ENCODE results near the gene LSAMP. TPM values are rescaled to one million over a fixed set of nuclear protein-coding genes. Genes with fewer than 3 reads are reported as not detected.
A peak's percentile ranks its signal among the peaks of the same experiment; 100 is the strongest.

LSAMP gene
- total and polyA plus RNA-seq, 2 of the 8 experiments (the other 6 are each of a cell fraction or from before 2014, with no cell fraction given) = 1.8 to 5.7 TPM

DNA sequence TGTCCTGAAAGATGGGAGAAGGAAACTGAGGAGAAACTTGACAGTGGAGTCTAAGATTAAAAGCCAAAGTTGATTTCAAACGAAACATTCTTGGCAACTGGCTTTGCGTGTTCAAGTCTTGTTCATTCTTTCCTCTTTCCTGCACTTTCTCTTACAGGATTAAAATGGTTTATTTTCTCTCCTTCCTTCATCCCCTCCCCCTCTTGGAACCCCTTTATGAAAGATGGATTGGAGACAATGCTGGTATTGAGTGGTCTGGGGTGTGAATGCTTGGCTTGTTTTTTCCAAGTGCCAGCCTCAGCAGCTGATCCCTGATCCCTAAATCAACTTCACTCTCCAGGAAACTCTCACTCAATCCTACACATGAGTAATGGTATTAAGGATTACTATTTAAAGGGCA is 703 bp upstream of the LSAMP start:
- no peak overlapping the region for H2AK5ac ChIP-seq (ENCODE audit: low read depth, low read length)
- TF ChIP-seq YY1 (IDR thresholded peaks at IDR 0.05; ENCODE audit: low read depth, low read length) = no peak
- no peak for TF ChIP-seq GTF2F1 (IDR thresholded peaks at IDR 0.05; ENCODE audit: borderline replicate concordance, low read depth, low read length)
- TF ChIP-seq CHD2 (IDR thresholded peaks at IDR 0.05; ENCODE audit: low read length) = no peak
- no peak for TF ChIP-seq BACH1 (IDR thresholded peaks at IDR 0.05; ENCODE audit: low read length)
- no peak for TF ChIP-seq POLR2A (IDR thresholded peaks at IDR 0.05; ENCODE audit: control extremely low read depth in 1 of 2, low read depth in 2 of 2, low read length in 2 of 2)
- TF ChIP-seq, protein P1, sequence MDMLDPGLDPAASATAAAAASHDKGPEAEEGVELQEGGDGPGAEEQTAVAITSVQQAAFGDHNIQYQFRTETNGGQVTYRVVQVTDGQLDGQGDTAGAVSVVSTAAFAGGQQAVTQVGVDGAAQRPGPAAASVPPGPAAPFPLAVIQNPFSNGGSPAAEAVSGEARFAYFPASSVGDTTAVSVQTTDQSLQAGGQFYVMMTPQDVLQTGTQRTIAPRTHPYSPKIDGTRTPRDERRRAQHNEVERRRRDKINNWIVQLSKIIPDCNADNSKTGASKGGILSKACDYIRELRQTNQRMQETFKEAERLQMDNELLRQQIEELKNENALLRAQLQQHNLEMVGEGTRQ (IDR thresholded peaks at IDR 0.05; ENCODE audit: low read length) = no peak
- TF ChIP-seq, protein P2, sequence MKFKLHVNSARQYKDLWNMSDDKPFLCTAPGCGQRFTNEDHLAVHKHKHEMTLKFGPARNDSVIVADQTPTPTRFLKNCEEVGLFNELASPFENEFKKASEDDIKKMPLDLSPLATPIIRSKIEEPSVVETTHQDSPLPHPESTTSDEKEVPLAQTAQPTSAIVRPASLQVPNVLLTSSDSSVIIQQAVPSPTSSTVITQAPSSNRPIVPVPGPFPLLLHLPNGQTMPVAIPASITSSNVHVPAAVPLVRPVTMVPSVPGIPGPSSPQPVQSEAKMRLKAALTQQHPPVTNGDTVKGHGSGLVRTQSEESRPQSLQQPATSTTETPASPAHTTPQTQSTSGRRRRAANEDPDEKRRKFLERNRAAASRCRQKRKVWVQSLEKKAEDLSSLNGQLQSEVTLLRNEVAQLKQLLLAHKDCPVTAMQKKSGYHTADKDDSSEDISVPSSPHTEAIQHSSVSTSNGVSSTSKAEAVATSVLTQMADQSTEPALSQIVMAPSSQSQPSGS (IDR thresholded peaks at IDR 0.05; ENCODE audit: low read length) = no peak
- TF ChIP-seq TAF1 (IDR thresholded peaks at IDR 0.05; ENCODE audit: low read depth, low read length) = no peak
- no peak for TF ChIP-seq SAP30 (IDR thresholded peaks at IDR 0.05; ENCODE audit: insufficient read depth, insufficient replicate concordance, low read length)
- no peak for TF ChIP-seq CBX8 (IDR thresholded peaks at IDR 0.05; ENCODE audit: borderline replicate concordance, low read depth, low read length)
- TF ChIP-seq CTBP2 (IDR thresholded peaks at IDR 0.05; ENCODE audit: borderline replicate concordance, insufficient read depth, insufficient read length, low read length) = no peak

More for the DNA sequence above, 703 bp upstream of the LSAMP start:
- H3K27me3 ChIP-seq (replicated peaks in 1 of 4; ENCODE audit: control insufficient read depth in 3 of 4, extremely low read depth in 1 of 4, insufficient read depth in 3 of 4, low read length in 3 of 4) = peaks cover 0 to 17% (median 3%) of the 10 kb centered on the region in 4 experiments; a peak in 3 of 7 replicates
- H2AFZ ChIP-seq (ENCODE audit: low read length) = peak overlapping the region; percentile 67; the same call in 1 of the 2 replicates
- no peaks in the 10 kb centered on the region for H3K79me1 ChIP-seq (ENCODE audit: low read depth, low read length)
- no peak overlapping the region for H3K9ac ChIP-seq (replicated peaks in 1 of 4; ENCODE audit: extremely low read depth in 1 of 4, low read depth in 3 of 4, low read length in 3 of 4)
- H3K79me2 ChIP-seq (ENCODE audit: control insufficient read depth in 1 of 2, insufficient read depth in 2 of 2, low read length in 2 of 2) = no peaks in the 10 kb centered on the region
- H2BK20ac ChIP-seq (ENCODE audit: low read length) = no peak overlapping the region
- FAIRE-seq = no peak
- H4K20me1 ChIP-seq (replicated peaks in 1 of 2; ENCODE audit: control insufficient read depth in 1 of 2, insufficient read depth in 2 of 2, low read length in 2 of 2) = no peaks in the 10 kb centered on the region
- no peak for DNase-seq (ENCODE audit: low read depth in 1 of 2, low spot score in 2 of 2)
- no peak overlapping the region for H2BK5ac ChIP-seq (ENCODE audit: low read depth, low read length)
- no peak overlapping the region for H3K23ac ChIP-seq (ENCODE audit: insufficient read length)
- no peak overlapping the region for H3K56ac ChIP-seq (replicated peaks; ENCODE audit: insufficient read length, low read depth, low read length)
- no peak overlapping the region for H3K14ac ChIP-seq (ENCODE audit: insufficient read length)
- H4K91ac ChIP-seq (replicated peaks; ENCODE audit: insufficient read length, low read length) = no peak overlapping the region
- peak overlapping the region in 2 of 4 experiments; percentile 49 to 94; a peak in 2 of 8 replicates for H3K4me3 ChIP-seq (ENCODE audit: extremely low read depth in 1 of 4, insufficient read depth in 2 of 4, low read depth in 3 of 4, low read length in 4 of 4)
- H3K4me2 ChIP-seq (ENCODE audit: insufficient read depth in 1 of 2, low read depth in 2 of 2, low read length in 2 of 2) = peak overlapping the region; percentile 63 to 99; a peak in 3 of 4 replicates
- H3K4ac ChIP-seq (replicated peaks; ENCODE audit: insufficient read length, low read depth, low read length) = no peak overlapping the region
- WGBS, 2 experiments (ENCODE audit: extremely low coverage in 1 of 2, insufficient coverage in 1 of 2, insufficient read length in 1 of 2, insufficient replicate concordance in 2 of 2, low coverage in 1 of 2, low lambda C conversion rate in 2 of 2, missing lambda C conversion rate in 1 of 2) = 69% methylated on average over 2 of the region's 2 CpGs; no CpG with 5 or more reads in 1 of the 2 experiments
- peaks cover 9% of the 10 kb centered on the region for H3K23me2 ChIP-seq (ENCODE audit: low read depth, low read length)
- no peak overlapping the region for H2BK120ac ChIP-seq (replicated peaks; ENCODE audit: low read depth, low read length)
- no peak overlapping the region for H4K5ac ChIP-seq (ENCODE audit: insufficient read length, low read depth, low read length)
- no peak overlapping the region for H2BK15ac ChIP-seq (ENCODE audit: low read length)
- peaks cover 6 to 13% (median 9%) of the 10 kb centered on the region in 4 experiments; a peak in 5 of 7 replicates for H3K4me1 ChIP-seq (replicated peaks in 1 of 4; ENCODE audit: control insufficient read depth in 3 of 4, insufficient read depth in 4 of 4, low read length in 3 of 4)
- no peak overlapping the region for H3K27ac ChIP-seq (ENCODE audit: low read depth, low read length)
- no peak overlapping the region for H4K8ac ChIP-seq (ENCODE audit: extremely low read depth, insufficient read depth, low read length)
- H2BK12ac ChIP-seq (ENCODE audit: low read depth, low read length) = no peak overlapping the region
- CTCF ChIA-PET (ENCODE audit: partially characterized antibody) = interaction anchor here (1.2 to 1.8 kb wide), 4 partner anchors 9 to 25 kb away, joined by 3 to 7 read pairs (median 6); no protein-coding TSS in a partner anchor
- no peak overlapping the region for H3K18ac ChIP-seq (ENCODE audit: extremely low read depth, low read length)
- no peaks in the 10 kb centered on the region for H3K36me3 ChIP-seq (ENCODE audit: control insufficient read depth in 2 of 4, insufficient read depth in 4 of 4, low read length in 3 of 4)
- no peaks in the 10 kb centered on the region for H3K9me3 ChIP-seq (ENCODE audit: insufficient read depth in 2 of 2, low read depth in 1 of 2, low read length in 1 of 2)
- POLR2A ChIA-PET (ENCODE audit: partially characterized antibody) = interaction anchor here (2.0 kb wide), 1 partner anchor 9 kb away, joined by 4 read pairs; no protein-coding TSS in a partner anchor

All from H1 (cell line).